H9 (cell line): ENCODE data around the gene ZBTB17. TPM values are rescaled to one million over a fixed set of nuclear protein-coding genes. Genes with fewer than 3 reads are reported as not detected.
A peak's percentile ranks its signal among the peaks of the same experiment; 100 is the strongest.

Experiments used
- DNase-seq: peaks from one replicate; pipeline ENCODE4 v3.0.0-alpha.2; 2017
- H2AFZ ChIP-seq: one replicate; pipeline ENCODE4 v1.6.1; 2013; ENCODE audit warnings: mild to moderate bottlenecking, low read length, control low read depth, moderate library complexity
- H2AK5ac ChIP-seq: 2 replicates; pipeline ENCODE4 v1.6.1; 2013; ENCODE audit warnings: low read length, control low read depth, mixed read lengths; ENCODE audit not compliant: insufficient read length
- H2BK120ac ChIP-seq: one replicate; pipeline ENCODE4 v1.6.1; 2013; ENCODE audit warnings: low read depth, mild to moderate bottlenecking, low read length, control low read depth, inconsistent platforms; ENCODE audit not compliant: poor library complexity, severe bottlenecking
- H2BK12ac ChIP-seq: 2 replicates; pipeline ENCODE4 v1.6.1; 2013; ENCODE audit warnings: low read length, control low read depth, mixed read lengths, low read depth; ENCODE audit not compliant: insufficient read length
- H2BK15ac ChIP-seq: 2 replicates; pipeline ENCODE4 v1.6.1; 2013; ENCODE audit warnings: low read depth, low read length, control low read depth
- H2BK20ac ChIP-seq: one replicate; pipeline ENCODE4 v1.6.1; 2013; ENCODE audit warnings: low read depth, mild to moderate bottlenecking, low read length, control low read depth, inconsistent platforms; ENCODE audit not compliant: poor library complexity, severe bottlenecking
- H2BK5ac ChIP-seq: 2 replicates; pipeline ENCODE4 v1.6.1; 2013; ENCODE audit warnings: low read length, control low read depth, mixed read lengths; ENCODE audit not compliant: insufficient read length
- H3K14ac ChIP-seq: 2 replicates; pipeline ENCODE4 v1.6.1; 2013; ENCODE audit warnings: low read length, control low read depth; ENCODE audit not compliant: insufficient read depth
- H3K18ac ChIP-seq: 2 replicates; pipeline ENCODE4 v1.6.1; 2013; ENCODE audit warnings: low read depth, mild to moderate bottlenecking, mixed read lengths, low read length, control low read depth; ENCODE audit not compliant: insufficient read length
- H3K23ac ChIP-seq: 2 replicates; pipeline ENCODE4 v1.6.1; 2013; ENCODE audit warnings: low read length, control low read depth, mixed read lengths, low read depth; ENCODE audit not compliant: insufficient read length
- H3K23me2 ChIP-seq: 2 replicates; pipeline ENCODE4 v1.6.1; 2013; ENCODE audit warnings: low read depth, mild to moderate bottlenecking, mixed read lengths, low read length, control low read depth; ENCODE audit not compliant: insufficient read length, poor library complexity, severe bottlenecking
- H3K27ac ChIP-seq: 2 replicates; pipeline ENCODE4 v1.5.1; 2013; ENCODE audit warnings: low read length, control low read depth, mixed read lengths, low read depth; ENCODE audit not compliant: insufficient read length
- H3K27me3 ChIP-seq: 2 replicates; pipeline ENCODE4 v1.6.1; 2013; ENCODE audit warnings: low read length, control low read depth, inconsistent platforms; ENCODE audit not compliant: insufficient read depth
- H3K4ac ChIP-seq: 2 replicates; pipeline ENCODE4 v1.6.1; 2013; ENCODE audit warnings: low read depth, mild to moderate bottlenecking, control low read depth, inconsistent platforms, low read length, moderate library complexity
- H3K4me1 ChIP-seq: 2 replicates; pipeline ENCODE4 v1.6.1; 2013; ENCODE audit warnings: low read length, control low read depth, inconsistent platforms; ENCODE audit not compliant: insufficient read depth
- H3K4me2 ChIP-seq: 2 replicates; pipeline ENCODE4 v1.6.1; 2013; ENCODE audit warnings: low read length, control low read depth, mixed read lengths; ENCODE audit not compliant: insufficient read length, insufficient read depth
- H3K56ac ChIP-seq: 2 replicates; pipeline ENCODE4 v1.6.1; 2013; ENCODE audit warnings: low read depth, mild to moderate bottlenecking, mixed read lengths, low read length, control low read depth; ENCODE audit not compliant: insufficient read length
- H3K79me1 ChIP-seq: 2 replicates; pipeline ENCODE4 v1.6.1; 2013; ENCODE audit warnings: low read depth, mild to moderate bottlenecking, moderate library complexity, low read length, control low read depth, inconsistent platforms; ENCODE audit not compliant: insufficient read depth, poor library complexity, severe bottlenecking
- H3K79me2 ChIP-seq: 2 replicates; pipeline ENCODE4 v1.6.1; 2013; ENCODE audit warnings: low read length, control low read depth, inconsistent platforms; ENCODE audit not compliant: insufficient read depth
- H3K9ac ChIP-seq: 2 replicates; pipeline ENCODE4 v1.6.1; 2013; ENCODE audit warnings: low read length, control low read depth, mixed read lengths; ENCODE audit not compliant: insufficient read length; ENCODE audit errors: extremely low read depth
- H3K9me3 ChIP-seq: one replicate; pipeline ENCODE4 v1.6.1; 2013; ENCODE audit warnings: low read depth, low read length, inconsistent platforms; ENCODE audit not compliant: control insufficient read depth
- H3T11ph ChIP-seq: one replicate; pipeline ENCODE4 v1.6.1; 2013; ENCODE audit warnings: mild to moderate bottlenecking, low read length, control low read depth, inconsistent platforms
- H4K20me1 ChIP-seq: one replicate; pipeline ENCODE4 v1.6.1; 2013; ENCODE audit not compliant: control insufficient read depth, insufficient read length, insufficient read depth
- H4K5ac ChIP-seq: 2 replicates; pipeline ENCODE4 v1.6.1; 2013; ENCODE audit warnings: low read depth, mild to moderate bottlenecking, mixed read lengths, low read length, control low read depth; ENCODE audit not compliant: insufficient read length
- H4K8ac ChIP-seq: replicated peaks from 2 replicates; pipeline ENCODE4 v1.6.1; 2013; ENCODE audit warnings: low read length, control low read depth, mixed read lengths, low read depth; ENCODE audit not compliant: insufficient read length
- H4K91ac ChIP-seq: 2 replicates; pipeline ENCODE4 v1.6.1; 2013; ENCODE audit warnings: low read depth, mild to moderate bottlenecking, moderate library complexity, mixed read lengths, low read length, control low read depth; ENCODE audit not compliant: insufficient read length
- H3K27ac Mint-ChIP-seq, 3 experiments: 2 replicates in 2 of 3; 3 replicates in 1 of 3; pipeline ENCODE4 v1.8.0; 2020 to 2021; ENCODE audit warnings: mixed read lengths in 3 of 3, mild to moderate bottlenecking in 1 of 3, moderate library complexity in 1 of 3
- H3K27me3 Mint-ChIP-seq: 2 replicates; pipeline ENCODE4 v1.8.0; 2021; ENCODE audit warnings: low read depth, mild to moderate bottlenecking, moderate library complexity, mixed read lengths
- H3K36me3 Mint-ChIP-seq, 3 experiments: 2 replicates in 2 of 3; 3 replicates in 1 of 3; pipeline ENCODE4 v1.8.0; 2020 to 2021; ENCODE audit warnings: low read depth in 3 of 3, mixed read lengths in 3 of 3; ENCODE audit not compliant: insufficient read depth in 1 of 3
- H3K4me1 Mint-ChIP-seq, 2 experiments: 2 replicates each; pipeline ENCODE4 v1.8.0; 2020; ENCODE audit warnings: mixed read lengths in 2 of 2
- H3K4me3 Mint-ChIP-seq, 2 experiments: 2 replicates in 1 of 2; 3 replicates in 1 of 2; pipeline ENCODE4 v1.8.0; 2020 to 2021; ENCODE audit warnings: mild to moderate bottlenecking in 2 of 2, mixed read lengths in 2 of 2, moderate library complexity in 1 of 2
- H3K9me3 Mint-ChIP-seq, 2 experiments: 2 replicates in 1 of 2; 3 replicates in 1 of 2; pipeline ENCODE4 v1.8.0; 2020; ENCODE audit warnings: mild to moderate bottlenecking in 2 of 2, mixed read lengths in 2 of 2, moderate library complexity in 1 of 2
- CTCF ChIP-seq: fragments of 200-600 bp; sonication (generic); conservative IDR thresholded peaks from 3 replicates; pipeline ENCODE4 v1.8.0; 2021; ENCODE audit warnings: antibody characterized with exemption, mild to moderate bottlenecking
- WGBS: extraction: QIAGEN DNeasy Blood & Tissue Kit; methylation state at CpG from one replicate; pipeline ENCODE4 v1.1.7; 2013; ENCODE audit warnings: missing lambda C conversion rate, low lambda C conversion rate, mixed read lengths; ENCODE audit not compliant: insufficient read length; ENCODE audit errors: extremely low coverage; 5-methylcytosine and 5-hydroxymethylcytosine counted together
- total RNA-seq: library from RNA; stranded (reverse); gene quantifications from 2 replicates; pipeline ENCODE4 v1.2.1, GENCODE V29; 2021

ZBTB17 gene
- total RNA-seq, 1 experiment from 2014 or later: 16.5 TPM

- Histone ChIP-seq H3K9me3 (no peaks in the 10 kb centered on the region), H2BK15ac (no peak overlapping the region), H4K5ac (no peak overlapping the region), H3K4ac (no peak overlapping the region), H3K14ac (no peak overlapping the region), H3K79me1 (no peaks in the 10 kb centered on the region), H3K4me1 (no peaks in the 10 kb centered on the region), H3T11ph (no peak overlapping the region), H3K79me2 (no peaks in the 10 kb centered on the region), H3K27ac (no peak overlapping the region), H3K23me2 (no peaks in the 10 kb centered on the region), H2AFZ (no peak overlapping the region), H3K56ac (no peak overlapping the region), H3K23ac (no peak overlapping the region), H2BK120ac (no peak overlapping the region), H4K20me1 (no peaks in the 10 kb centered on the region), H4K8ac (no peak overlapping the region), H2BK5ac (no peak overlapping the region), H3K27me3 (no peaks in the 10 kb centered on the region), H3K18ac (no peak overlapping the region), H2BK12ac (no peak overlapping the region), H3K4me2 (no peak overlapping the region), H2BK20ac (no peak overlapping the region), H3K9ac (no peak overlapping the region), H4K91ac (no peak overlapping the region), H2AK5ac (no peak overlapping the region)
- peaks cover 22 to 33% (median 25%) of the 10 kb centered on the region in 3 experiments for H3K36me3 Mint-ChIP-seq
- H3K27me3 Mint-ChIP-seq: peaks cover 11% of the 10 kb centered on the region
- DNase-seq: no peak
- peaks cover 4 to 11% of the 10 kb centered on the region in 2 experiments; a peak in 4 of 5 replicates for H3K9me3 Mint-ChIP-seq
- H3K4me1 Mint-ChIP-seq: peaks cover 0 to 4% of the 10 kb centered on the region in 2 experiments; a peak in 1 of 4 replicates
- H3K4me3 Mint-ChIP-seq: no peak overlapping the region
- peak overlapping the region in 1 of 3 experiments; percentile 23; a peak in 1 of 7 replicates for H3K27ac Mint-ChIP-seq
- no peak for TF ChIP-seq CTCF
- no CpG with 5 or more reads among the region's 6 CpGs for WGBS
Measured at GRCh38 chr1:15966956-15967344, 9.0 kb downstream of the ZBTB17 start.
